ENCODE measurements around the gene NPIPB8.
"Not testable (repeated sequence)": the region's sequence is repeated elsewhere in the genome, so short reads cannot be mapped to it uniquely, and the experiment has no call there.

DNA sequence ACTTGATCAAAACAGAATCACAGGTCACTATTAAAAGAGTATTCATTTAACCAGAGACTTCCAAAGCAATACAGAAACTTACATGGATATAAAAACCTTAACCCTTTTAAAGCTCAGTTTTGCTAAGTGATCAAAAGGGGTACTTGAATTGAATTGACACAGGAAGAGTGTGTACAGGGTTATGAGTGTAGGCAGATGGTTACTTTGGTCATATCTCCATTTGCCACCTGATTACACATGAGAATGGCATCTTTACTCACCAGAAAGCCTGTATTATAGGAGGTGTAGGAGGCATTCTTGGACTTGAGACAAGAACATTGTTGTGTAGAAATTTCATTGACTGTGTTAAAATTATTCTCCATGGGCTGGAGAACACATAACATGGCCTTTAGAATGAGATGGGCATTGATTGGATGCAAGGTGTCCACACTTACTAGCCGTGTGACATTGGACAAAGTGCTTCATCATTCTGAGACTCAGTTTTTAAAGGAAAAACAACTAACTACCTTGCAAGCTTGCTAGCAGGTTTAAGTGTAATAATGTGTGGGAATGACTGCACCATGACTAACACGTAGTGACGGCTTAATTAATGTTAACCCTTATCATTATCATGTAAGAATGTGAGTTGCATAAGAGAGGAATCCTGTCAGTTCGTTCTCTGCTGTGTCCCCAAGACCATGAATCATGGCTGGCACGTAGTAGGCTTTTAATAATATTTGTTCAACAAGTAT lies 1.6 kb upstream of the NPIPB8 start:
- not testable (repeated sequence) for TF ChIP-seq POLR2AphosphoS5, POLR2A (IDR thresholded peaks at IDR 0.05; ENCODE audit: low read depth, low read length)
